ENCODE results near the gene TRIM66. TPM values are rescaled to one million over a fixed set of nuclear protein-coding genes. Genes with fewer than 3 reads are reported as not detected.

TRIM66 gene
- total and polyA plus RNA-seq, 4 donors = 1.6 to 14.3 (median 2.5) TPM

DNA sequence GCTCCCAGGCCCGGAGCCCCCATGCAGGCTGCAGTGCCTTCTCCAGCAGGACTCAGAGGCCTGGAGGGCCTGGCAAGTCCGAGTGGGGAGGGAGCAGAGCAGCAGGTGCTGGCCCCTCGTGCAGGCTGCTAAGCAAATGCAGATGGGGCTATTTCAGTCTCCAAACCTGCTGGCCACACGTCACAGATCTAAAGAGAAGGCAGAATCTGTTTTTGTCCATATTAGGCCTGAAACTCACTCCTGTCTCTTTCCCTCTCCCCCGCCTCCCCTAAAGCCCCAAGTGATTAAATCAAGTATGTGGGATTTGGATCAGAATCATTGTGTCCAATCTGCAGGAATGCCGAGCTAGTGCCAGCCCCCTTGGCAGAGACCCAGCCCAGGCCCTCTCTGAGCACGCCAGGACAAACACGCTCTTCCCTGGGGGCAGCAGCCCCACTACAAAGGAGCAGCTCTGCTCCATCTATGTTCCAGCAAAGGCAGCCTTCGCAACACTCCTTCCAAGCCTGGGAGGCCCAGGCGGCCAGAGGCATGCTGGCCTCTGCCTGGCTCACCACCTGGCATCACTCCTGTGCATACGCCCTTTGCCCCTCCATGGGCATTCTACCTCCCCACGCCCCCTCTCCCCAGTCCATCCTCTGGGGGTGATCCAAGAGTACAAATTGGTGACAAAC is 26.7 kb upstream of the TRIM66 start (continued):
- TF ChIP-seq, protein P1, sequence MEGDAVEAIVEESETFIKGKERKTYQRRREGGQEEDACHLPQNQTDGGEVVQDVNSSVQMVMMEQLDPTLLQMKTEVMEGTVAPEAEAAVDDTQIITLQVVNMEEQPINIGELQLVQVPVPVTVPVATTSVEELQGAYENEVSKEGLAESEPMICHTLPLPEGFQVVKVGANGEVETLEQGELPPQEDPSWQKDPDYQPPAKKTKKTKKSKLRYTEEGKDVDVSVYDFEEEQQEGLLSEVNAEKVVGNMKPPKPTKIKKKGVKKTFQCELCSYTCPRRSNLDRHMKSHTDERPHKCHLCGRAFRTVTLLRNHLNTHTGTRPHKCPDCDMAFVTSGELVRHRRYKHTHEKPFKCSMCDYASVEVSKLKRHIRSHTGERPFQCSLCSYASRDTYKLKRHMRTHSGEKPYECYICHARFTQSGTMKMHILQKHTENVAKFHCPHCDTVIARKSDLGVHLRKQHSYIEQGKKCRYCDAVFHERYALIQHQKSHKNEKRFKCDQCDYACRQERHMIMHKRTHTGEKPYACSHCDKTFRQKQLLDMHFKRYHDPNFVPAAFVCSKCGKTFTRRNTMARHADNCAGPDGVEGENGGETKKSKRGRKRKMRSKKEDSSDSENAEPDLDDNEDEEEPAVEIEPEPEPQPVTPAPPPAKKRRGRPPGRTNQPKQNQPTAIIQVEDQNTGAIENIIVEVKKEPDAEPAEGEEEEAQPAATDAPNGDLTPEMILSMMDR (IDR thresholded peaks at IDR 0.05; ENCODE audit: low read depth, low read length, missing input control) = no peak
- TF ChIP-seq FOXA1 (IDR thresholded peaks at IDR 0.05) = no peak
- TF ChIP-seq HNF4G (IDR thresholded peaks at IDR 0.05) = peak; percentile 29
- peak; percentile 74 to 83 for TF ChIP-seq HNF4A (conservative IDR thresholded peaks at IDR 0.05)

DNA sequence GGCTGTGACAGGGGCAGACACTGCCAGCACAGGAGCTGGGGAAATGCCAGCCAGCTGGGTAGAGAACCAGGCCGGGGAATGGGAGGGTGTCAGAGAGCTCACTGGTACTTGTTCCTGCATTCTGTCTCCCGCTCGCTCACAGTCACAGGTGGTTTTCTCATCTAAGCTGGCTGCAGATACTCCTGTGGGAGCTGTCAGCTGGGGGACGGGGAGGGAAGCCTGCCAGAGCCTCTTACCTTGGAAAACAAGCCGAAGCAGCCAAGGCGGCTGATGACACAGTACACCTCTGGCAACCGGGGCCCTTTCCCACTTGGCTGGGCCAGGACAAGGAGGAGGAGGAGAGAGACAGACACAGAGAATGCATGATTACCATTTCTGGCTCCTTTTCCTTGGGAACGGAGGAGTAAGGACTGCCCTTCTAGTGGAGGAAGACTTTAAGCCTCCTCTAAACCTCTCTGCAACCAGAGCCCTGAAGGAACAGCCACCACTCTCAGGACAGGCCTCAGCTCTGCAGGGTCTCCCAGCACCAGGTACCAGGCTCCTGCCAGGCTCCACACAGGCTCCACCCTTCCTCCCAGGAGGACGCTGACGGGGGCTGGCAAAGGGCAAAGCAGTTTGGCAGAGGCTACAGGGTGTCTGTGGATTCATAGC is 25.2 kb upstream of the TRIM66 start:
- no peak overlapping the region for H3K9ac ChIP-seq (ENCODE audit: low read depth in 1 of 2, low read length in 2 of 2)
- no peak overlapping the region for H3K4me3 ChIP-seq (ENCODE audit: low read depth in 1 of 3, low read length in 3 of 3)

More for the DNA sequence above, 25.2 kb upstream of the TRIM66 start:
- WGBS = 88% methylated on average over 10 of the region's 10 CpGs
- H3K27ac ChIP-seq (ENCODE audit: low read depth in 1 of 2, low read length in 2 of 2) = no peak overlapping the region
- H3K27me3 ChIP-seq (ENCODE audit: control insufficient read depth in 4 of 4, insufficient read depth in 4 of 4, low read length in 3 of 4) = no peaks in the 10 kb centered on the region
- no peaks in the 10 kb centered on the region for H3K9me3 ChIP-seq (ENCODE audit: control insufficient read depth in 4 of 4, low read length in 3 of 4)
- peaks cover 3 to 11% (median 9%) of the 10 kb centered on the region in 4 donors for H3K4me1 ChIP-seq (ENCODE audit: control insufficient read depth in 4 of 4, insufficient read depth in 4 of 4, low read length in 3 of 4)
- peaks cover 8 to 51% (median 37%) of the 10 kb centered on the region in 4 donors for H3K36me3 ChIP-seq (ENCODE audit: control insufficient read depth in 4 of 4, insufficient read depth in 3 of 4, low read depth in 1 of 4, low read length in 3 of 4)
- TF ChIP-seq GABPA (IDR thresholded peaks at IDR 0.05 in 1 of 2, conservative IDR thresholded peaks at IDR 0.05 in 1 of 2) (no peak), HNF4G (IDR thresholded peaks at IDR 0.05) (no peak), EGR1 (IDR thresholded peaks at IDR 0.05; ENCODE audit: low read depth in 2 of 2) (no peak), HNF4A (conservative IDR thresholded peaks at IDR 0.05) (no peak), TAF1 (conservative IDR thresholded peaks at IDR 0.05) (no peak), RXRA (IDR thresholded peaks at IDR 0.05) (no peak), JUND (IDR thresholded peaks at IDR 0.05) (no peak), FOXA2 (IDR thresholded peaks at IDR 0.05) (no peak), SP1 (IDR thresholded peaks at IDR 0.05) (no peak), YY1 (IDR thresholded peaks at IDR 0.05) (no peak), FOXA1 (IDR thresholded peaks at IDR 0.05) (no peak), RAD21 (IDR thresholded peaks at IDR 0.05) (no peak)
- TF ChIP-seq, protein P2, sequence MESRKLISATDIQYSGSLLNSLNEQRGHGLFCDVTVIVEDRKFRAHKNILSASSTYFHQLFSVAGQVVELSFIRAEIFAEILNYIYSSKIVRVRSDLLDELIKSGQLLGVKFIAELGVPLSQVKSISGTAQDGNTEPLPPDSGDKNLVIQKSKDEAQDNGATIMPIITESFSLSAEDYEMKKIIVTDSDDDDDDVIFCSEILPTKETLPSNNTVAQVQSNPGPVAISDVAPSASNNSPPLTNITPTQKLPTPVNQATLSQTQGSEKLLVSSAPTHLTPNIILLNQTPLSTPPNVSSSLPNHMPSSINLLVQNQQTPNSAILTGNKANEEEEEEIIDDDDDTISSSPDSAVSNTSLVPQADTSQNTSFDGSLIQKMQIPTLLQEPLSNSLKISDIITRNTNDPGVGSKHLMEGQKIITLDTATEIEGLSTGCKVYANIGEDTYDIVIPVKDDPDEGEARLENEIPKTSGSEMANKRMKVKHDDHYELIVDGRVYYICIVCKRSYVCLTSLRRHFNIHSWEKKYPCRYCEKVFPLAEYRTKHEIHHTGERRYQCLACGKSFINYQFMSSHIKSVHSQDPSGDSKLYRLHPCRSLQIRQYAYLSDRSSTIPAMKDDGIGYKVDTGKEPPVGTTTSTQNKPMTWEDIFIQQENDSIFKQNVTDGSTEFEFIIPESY (IDR thresholded peaks at IDR 0.05) = no peak
- TF ChIP-seq, protein P3, sequence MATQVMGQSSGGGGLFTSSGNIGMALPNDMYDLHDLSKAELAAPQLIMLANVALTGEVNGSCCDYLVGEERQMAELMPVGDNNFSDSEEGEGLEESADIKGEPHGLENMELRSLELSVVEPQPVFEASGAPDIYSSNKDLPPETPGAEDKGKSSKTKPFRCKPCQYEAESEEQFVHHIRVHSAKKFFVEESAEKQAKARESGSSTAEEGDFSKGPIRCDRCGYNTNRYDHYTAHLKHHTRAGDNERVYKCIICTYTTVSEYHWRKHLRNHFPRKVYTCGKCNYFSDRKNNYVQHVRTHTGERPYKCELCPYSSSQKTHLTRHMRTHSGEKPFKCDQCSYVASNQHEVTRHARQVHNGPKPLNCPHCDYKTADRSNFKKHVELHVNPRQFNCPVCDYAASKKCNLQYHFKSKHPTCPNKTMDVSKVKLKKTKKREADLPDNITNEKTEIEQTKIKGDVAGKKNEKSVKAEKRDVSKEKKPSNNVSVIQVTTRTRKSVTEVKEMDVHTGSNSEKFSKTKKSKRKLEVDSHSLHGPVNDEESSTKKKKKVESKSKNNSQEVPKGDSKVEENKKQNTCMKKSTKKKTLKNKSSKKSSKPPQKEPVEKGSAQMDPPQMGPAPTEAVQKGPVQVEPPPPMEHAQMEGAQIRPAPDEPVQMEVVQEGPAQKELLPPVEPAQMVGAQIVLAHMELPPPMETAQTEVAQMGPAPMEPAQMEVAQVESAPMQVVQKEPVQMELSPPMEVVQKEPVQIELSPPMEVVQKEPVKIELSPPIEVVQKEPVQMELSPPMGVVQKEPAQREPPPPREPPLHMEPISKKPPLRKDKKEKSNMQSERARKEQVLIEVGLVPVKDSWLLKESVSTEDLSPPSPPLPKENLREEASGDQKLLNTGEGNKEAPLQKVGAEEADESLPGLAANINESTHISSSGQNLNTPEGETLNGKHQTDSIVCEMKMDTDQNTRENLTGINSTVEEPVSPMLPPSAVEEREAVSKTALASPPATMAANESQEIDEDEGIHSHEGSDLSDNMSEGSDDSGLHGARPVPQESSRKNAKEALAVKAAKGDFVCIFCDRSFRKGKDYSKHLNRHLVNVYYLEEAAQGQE (IDR thresholded peaks at IDR 0.05) = no peak
- TF ChIP-seq, protein P4, sequence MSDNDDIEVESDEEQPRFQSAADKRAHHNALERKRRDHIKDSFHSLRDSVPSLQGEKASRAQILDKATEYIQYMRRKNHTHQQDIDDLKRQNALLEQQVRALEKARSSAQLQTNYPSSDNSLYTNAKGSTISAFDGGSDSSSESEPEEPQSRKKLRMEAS (IDR thresholded peaks at IDR 0.05) = no peak
- TF ChIP-seq, protein P5, sequence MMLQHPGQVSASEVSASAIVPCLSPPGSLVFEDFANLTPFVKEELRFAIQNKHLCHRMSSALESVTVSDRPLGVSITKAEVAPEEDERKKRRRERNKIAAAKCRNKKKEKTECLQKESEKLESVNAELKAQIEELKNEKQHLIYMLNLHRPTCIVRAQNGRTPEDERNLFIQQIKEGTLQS (IDR thresholded peaks at IDR 0.05) = no peak
- TF ChIP-seq, protein P1 (IDR thresholded peaks at IDR 0.05; ENCODE audit: low read depth, low read length, missing input control) = no peak
- DNase-seq (ENCODE audit: low spot score) = no peak

All from liver (tissue), 9 donors.